ENCODE results near the gene ABO. TPM values are rescaled to one million over a fixed set of nuclear protein-coding genes. Genes with fewer than 3 reads are reported as not detected.

Gene ABO
- total and polyA plus RNA-seq, 9 of the 15 experiments (the other 6 are each of a cell fraction or from before 2014, with no cell fraction given): 5.0 to 21.9 (median 11.9) TPM

GRCh38 chr9:133250741-133251170 is 24.2 kb downstream of the ABO start:
- Histone ChIP-seq H3K36me3 (ENCODE audit: control insufficient read depth, insufficient read depth, low read length) (peaks cover 14% of the 10 kb centered on the region; the same call in 2 of the 3 replicates), H2AFZ (ENCODE audit: low read depth, low read length) (no peak overlapping the region), H3K4me1 (replicated peaks in 1 of 2; ENCODE audit: control insufficient read depth in 2 of 2, insufficient read depth in 2 of 2, low read length in 2 of 2) (peaks cover 0 to 32% of the 10 kb centered on the region in 2 experiments; a peak in 2 of 5 replicates), H3K9me1 (ENCODE audit: control insufficient read depth, insufficient read depth, low read length) (no peaks in the 10 kb centered on the region), H3K79me2 (ENCODE audit: control insufficient read depth, insufficient read depth, low read length) (no peaks in the 10 kb centered on the region), H3K9me3 (replicated peaks; ENCODE audit: control insufficient read depth, insufficient read depth, low read depth, low read length) (no peaks in the 10 kb centered on the region), H3K4me3 (no peak overlapping the region), H3K9ac (ENCODE audit: insufficient read depth in 1 of 2, low read depth in 2 of 2, low read length in 2 of 2) (no peak overlapping the region; a peak in 1 of 4 replicates), H3K27ac (ENCODE audit: extremely low read depth, low read depth, low read length) (no peak overlapping the region), H3K27me3 (ENCODE audit: control insufficient read depth in 2 of 2, insufficient read depth in 2 of 2, low read length in 2 of 2) (no peaks in the 10 kb centered on the region), H3K4me2 (ENCODE audit: insufficient read depth, low read length) (no peak overlapping the region), H4K20me1 (replicated peaks; ENCODE audit: control insufficient read depth, insufficient read depth, low read length) (no peaks in the 10 kb centered on the region; the same call in 1 of the 2 replicates)
- ATAC-seq: no peak
- intact Hi-C loops (cut with micrococcal nuclease) (no loop called here), in situ Hi-C loops (cut with MboI) (no loop called here)
- no TSS peak for BruUV-seq (replicated peaks)
- ChIA-PET POLR2A (interaction anchor here (2.9 kb wide), 1 partner anchor 12 kb away, joined by 11 read pairs; no protein-coding TSS in a partner anchor), CTCF (ENCODE audit: low intra/inter-chr PET ratio) (no interaction called here)
- FAIRE-seq: no peak
- no peak for DNase-seq (ENCODE audit: extremely low read depth in 1 of 4, low spot score in 3 of 4)
- 59% methylated on average over 5 of the region's 5 CpGs for WGBS (ENCODE audit: insufficient coverage, low coverage, missing lambda C conversion rate)
- TF ChIP-seq KLF13 (tag; IDR thresholded peaks at IDR 0.05; ENCODE audit: borderline replicate concordance, low read depth): no peak
- no peak for TF ChIP-seq MTA1 (IDR thresholded peaks at IDR 0.05; ENCODE audit: borderline replicate concordance)
- no peak for TF ChIP-seq ZNF232 (CRISPR knock-in tag; IDR thresholded peaks at IDR 0.05)
- TF ChIP-seq ZBTB1 (CRISPR knock-in tag; IDR thresholded peaks at IDR 0.05; ENCODE audit: borderline replicate concordance, low read depth): no peak
- no peak for TF ChIP-seq HES1 (IDR thresholded peaks at IDR 0.05; ENCODE audit: low read depth)

All from K562 (cell line).